HepG2 (cell line): ENCODE data around the gene SLC16A11. TPM values are rescaled to one million over a fixed set of nuclear protein-coding genes. Genes with fewer than 3 reads are reported as not detected.

Experiments used
- AHR ChIP-seq: IDR thresholded peaks from 2 replicates; pipeline ENCODE4 v1.6.1; 2018; ENCODE audit warnings: missing genetic modification reagents, missing compliant biosample characterization
- CEBPG ChIP-seq: IDR thresholded peaks from 2 replicates; pipeline ENCODE4 v1.6.1; 2016
- CENPX ChIP-seq: sonication (generic); formaldehyde crosslinking; IDR thresholded peaks from 2 replicates; pipeline ENCODE4 v1.9.0; 2021; ENCODE audit warnings: mild to moderate bottlenecking, missing genetic modification reagents, moderate library complexity
- CHD2 ChIP-seq: IDR thresholded peaks from 2 replicates; pipeline ENCODE4 v1.6.1; 2011; ENCODE audit warnings: low read depth, low read length, improper control_type of control experiment
- EED ChIP-seq: sonication (generic); formaldehyde crosslinking; IDR thresholded peaks from 2 replicates; pipeline ENCODE4 v1.5.0; 2020; ENCODE audit warnings: mild to moderate bottlenecking, missing genetic modification reagents
- ETV6 ChIP-seq: sonication (generic); formaldehyde crosslinking; conservative IDR thresholded peaks from 2 replicates; pipeline ENCODE4 v1.4.0; 2020; ENCODE audit warnings: missing genetic modification reagents
- GPN1 ChIP-seq: sonication (generic); formaldehyde crosslinking; IDR thresholded peaks from 2 replicates; pipeline ENCODE4 v1.5.1; 2020; ENCODE audit warnings: missing genetic modification reagents, borderline replicate concordance
- NFATC3 ChIP-seq: sonication (generic); formaldehyde crosslinking; IDR thresholded peaks from 2 replicates; pipeline ENCODE4 v1.5.1; 2020; ENCODE audit warnings: mild to moderate bottlenecking, missing genetic modification reagents
- PPARG ChIP-seq: conservative IDR thresholded peaks from 2 replicates; pipeline ENCODE4 v1.6.1; 2016; ENCODE audit warnings: missing biosample characterization, missing genetic modification reagents
- REL ChIP-seq: sonication (generic); formaldehyde crosslinking; conservative IDR thresholded peaks from 2 replicates; pipeline ENCODE4 v1.8.0; 2022; ENCODE audit warnings: mild to moderate bottlenecking, missing genetic modification reagents, moderate library complexity
- SP140L ChIP-seq: sonication (generic); formaldehyde crosslinking; IDR thresholded peaks from 2 replicates; pipeline ENCODE4 v1.4.0; 2020; ENCODE audit warnings: missing genetic modification reagents, borderline replicate concordance
- TAF1 ChIP-seq: sonication (generic); formaldehyde crosslinking; IDR thresholded peaks from 2 replicates; pipeline ENCODE4 v1.4.0; 2020; ENCODE audit warnings: missing genetic modification reagents
- ZBTB40 ChIP-seq, 2 experiments: fragments of 450-650 bp in 1 of 2; sonication (generic) in 1 of 2; formaldehyde crosslinking in 1 of 2; IDR thresholded peaks; 2 replicates each; pipeline versions ENCODE4 v1.6.1 to v1.8.0; 2016 to 2022; ENCODE audit warnings: antibody characterized with exemption in 1 of 2, mild to moderate bottlenecking in 1 of 2, missing genetic modification reagents in 1 of 2
- ZFX ChIP-seq: sonication (generic); formaldehyde crosslinking; IDR thresholded peaks from 2 replicates; pipeline ENCODE4 v1.4.0; 2020; ENCODE audit warnings: mild to moderate bottlenecking, low read depth, missing genetic modification reagents, moderate library complexity
- ZNF230 ChIP-seq: sonication (generic); formaldehyde crosslinking; IDR thresholded peaks from 2 replicates; pipeline ENCODE4 v1.4.0; 2020; ENCODE audit warnings: mild to moderate bottlenecking, missing genetic modification reagents
- ZNF235 ChIP-seq: sonication (generic); formaldehyde crosslinking; IDR thresholded peaks from 2 replicates; pipeline ENCODE4 v1.8.1; 2023; ENCODE audit warnings: mild to moderate bottlenecking, missing genetic modification reagents, borderline replicate concordance
- ZNF326 ChIP-seq: sonication (generic); formaldehyde crosslinking; IDR thresholded peaks from 2 replicates; pipeline ENCODE4 v1.4.0; 2020; ENCODE audit warnings: missing genetic modification reagents, borderline replicate concordance
- ZNF333 ChIP-seq: sonication (generic); formaldehyde crosslinking; IDR thresholded peaks from 2 replicates; pipeline ENCODE4 v1.4.0; 2020; ENCODE audit warnings: mild to moderate bottlenecking, missing genetic modification reagents, borderline replicate concordance
- ZNF7 ChIP-seq: IDR thresholded peaks from 2 replicates; pipeline ENCODE4 v1.6.1; 2016; ENCODE audit warnings: missing biosample characterization, missing genetic modification reagents
- ZSCAN22 ChIP-seq: sonication (generic); formaldehyde crosslinking; IDR thresholded peaks from 2 replicates; pipeline ENCODE4 v1.4.0; 2020; ENCODE audit warnings: mild to moderate bottlenecking, missing genetic modification reagents
- polyA plus RNA-seq, 8 experiments: library from polyadenylated mRNA; depleted of rRNA in 3 of 8; stranded (reverse) in 7 of 8; unstranded in 1 of 8; fragments of >200 nt; fragmentation: Illumina TruSeq in 4 of 8; extraction: Trizol in 4 of 8; gene quantifications; 2 replicates each; pipeline versions ENCODE4 v1.2.1 to v1.2.3, GENCODE V29; 2011 to 2016; ENCODE audit warnings: low read depth in 4 of 8, missing spikeins in 1 of 8, mixed read lengths in 1 of 8; ENCODE audit not compliant: insufficient read depth in 1 of 8
- total RNA-seq, 5 experiments: library from RNA; depleted of rRNA; stranded (reverse); fragments of >200 nt; fragmentation: Illumina TruSeq; extraction: Trizol; gene quantifications; 2 replicates each; pipeline ENCODE4 v1.2.3, GENCODE V29; 2016; ENCODE audit warnings: low read depth in 1 of 5
- TF ChIP-seq, protein P1 (sequence below): sonication (generic); formaldehyde crosslinking; IDR thresholded peaks from 2 replicates; pipeline ENCODE4 v1.8.1; 2023; ENCODE audit warnings: mild to moderate bottlenecking, inconsistent platforms, moderate library complexity, missing genetic modification reagents, borderline replicate concordance

Gene SLC16A11
- total and polyA plus RNA-seq, 2 of the 13 experiments (the other 11 are each of a cell fraction or from before 2014, with no cell fraction given) = not detected

DNA sequence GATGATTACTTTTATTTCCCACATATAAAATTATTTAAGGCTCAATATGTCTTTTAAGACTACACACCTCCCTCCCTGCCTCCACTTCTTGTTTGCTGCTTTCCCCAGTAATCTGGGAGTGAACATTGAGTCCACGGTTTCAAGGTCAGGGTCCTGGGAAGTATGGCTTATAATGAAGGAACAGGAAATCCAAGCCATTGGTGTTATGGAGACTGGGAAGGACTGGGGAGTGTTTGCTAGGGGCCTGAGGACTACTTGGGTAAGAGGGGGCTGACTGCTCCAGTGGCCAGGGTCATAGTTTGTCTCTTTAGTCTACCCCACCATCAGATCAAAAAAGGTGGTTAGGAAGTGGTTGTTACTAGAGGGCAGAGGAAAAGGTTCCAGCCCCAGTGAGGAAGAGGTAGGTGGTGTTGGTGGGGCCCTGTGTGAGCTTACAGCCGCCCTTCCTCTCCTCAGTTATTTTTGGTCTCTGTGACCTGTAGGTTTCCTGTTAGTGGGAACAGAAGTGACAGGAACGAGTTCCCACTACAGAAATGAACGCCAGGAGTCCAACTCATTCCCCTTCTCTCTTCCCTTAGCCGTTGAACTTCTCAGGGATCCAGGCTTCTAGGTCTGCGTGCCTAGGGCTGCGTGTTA, 8.8 kb downstream of the SLC16A11 start (continued):
- TF ChIP-seq ZBTB40 (IDR thresholded peaks at IDR 0.05) (no peak), ZBTB40 (CRISPR knock-in tag; IDR thresholded peaks at IDR 0.05) (0 out of 2 replicates have a peak, but pooled peaks have one; percentile 17), ZSCAN22 (CRISPR knock-in tag) (0 out of 2 replicates have a peak, but pooled peaks have one; percentile 12), ZNF326 (no peak), AHR (CRISPR knock-in tag) (no peak; the same call in 1 of the 2 replicates), ZFX (no peak), ETV6 (CRISPR knock-in tag) (peak; percentile 29; the same call in 1 of the 2 replicates), CENPX (CRISPR knock-in tag) (no peak), CEBPG (CRISPR knock-in tag) (no peak), ZNF7 (CRISPR knock-in tag) (0 out of 2 replicates have a peak, but pooled peaks have one; percentile 33), ZNF235 (CRISPR knock-in tag) (no peak), ZNF230 (CRISPR knock-in tag) (no peak), TAF1 (CRISPR knock-in tag) (no peak), NFATC3 (no peak), ZNF333 (CRISPR knock-in tag) (0 out of 2 replicates have a peak, but pooled peaks have one; percentile 9), EED (CRISPR knock-in tag) (no peak), REL (CRISPR knock-in tag) (no peak), GPN1 (CRISPR knock-in tag) (no peak), CHD2 (no peak), SP140L (CRISPR knock-in tag) (no peak), PPARG (CRISPR knock-in tag) (no peak)
- TF ChIP-seq, protein P1, sequence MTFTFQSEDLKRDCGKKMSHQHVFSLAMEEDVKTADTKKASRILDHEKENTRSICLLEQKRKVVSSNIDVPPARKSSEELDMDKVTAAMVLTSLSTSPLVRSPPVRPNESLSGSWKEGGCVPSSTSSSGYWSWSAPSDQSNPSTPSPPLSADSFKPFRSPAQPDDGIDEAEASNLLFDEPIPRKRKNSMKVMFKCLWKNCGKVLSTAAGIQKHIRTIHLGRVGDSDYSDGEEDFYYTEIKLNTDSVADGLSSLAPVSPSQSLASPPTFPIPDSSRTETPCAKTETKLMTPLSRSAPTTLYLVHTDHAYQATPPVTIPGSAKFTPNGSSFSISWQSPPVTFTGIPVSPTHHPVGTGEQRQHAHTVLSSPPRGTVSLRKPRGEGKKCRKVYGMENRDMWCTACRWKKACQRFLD (CRISPR knock-in tag) = 0 out of 2 replicates have a peak, but pooled peaks have one; percentile 11
